DOHH2 (cell line): ENCODE data around the gene SEC22A.

Experiments
- EZH2phosphoT487 ChIP-seq: fragments of 200-600 bp; sonication (generic); IDR thresholded peaks from 2 replicates; pipeline ENCODE4 v1.6.1; 2017; ENCODE audit warnings: borderline replicate concordance, mild to moderate bottlenecking, antibody characterized with exemption, low read length, moderate library complexity, mixed read lengths
- TF ChIP-seq, protein P1 (sequence below): fragments of 200-600 bp; sonication (generic); IDR thresholded peaks from one replicate; pipeline ENCODE4 v1.5.1; 2014; ENCODE audit warnings: antibody characterized with exemption, mild to moderate bottlenecking, low read depth, low read length; ENCODE audit not compliant: poor library complexity, severe bottlenecking

DNA sequence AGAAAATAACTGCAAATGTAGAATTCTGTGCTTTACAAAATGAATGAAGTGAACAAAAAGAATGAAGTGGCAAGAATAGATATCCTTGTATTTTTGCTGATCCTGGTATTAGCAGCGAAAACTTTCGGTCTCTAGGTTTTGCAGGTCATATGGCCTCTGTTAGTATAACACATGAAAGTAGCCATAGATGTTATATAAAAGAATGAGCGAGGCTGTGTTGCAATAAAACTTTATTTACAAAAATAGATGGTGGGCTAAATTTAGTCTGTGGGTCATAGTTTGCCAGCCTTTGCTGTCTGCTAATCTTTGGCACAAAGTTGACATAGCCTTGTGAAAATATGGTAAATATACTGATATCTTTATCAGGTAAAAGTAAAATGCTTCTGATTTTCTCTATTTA, 35.2 kb downstream of the SEC22A start:
- TF ChIP-seq, protein P1, sequence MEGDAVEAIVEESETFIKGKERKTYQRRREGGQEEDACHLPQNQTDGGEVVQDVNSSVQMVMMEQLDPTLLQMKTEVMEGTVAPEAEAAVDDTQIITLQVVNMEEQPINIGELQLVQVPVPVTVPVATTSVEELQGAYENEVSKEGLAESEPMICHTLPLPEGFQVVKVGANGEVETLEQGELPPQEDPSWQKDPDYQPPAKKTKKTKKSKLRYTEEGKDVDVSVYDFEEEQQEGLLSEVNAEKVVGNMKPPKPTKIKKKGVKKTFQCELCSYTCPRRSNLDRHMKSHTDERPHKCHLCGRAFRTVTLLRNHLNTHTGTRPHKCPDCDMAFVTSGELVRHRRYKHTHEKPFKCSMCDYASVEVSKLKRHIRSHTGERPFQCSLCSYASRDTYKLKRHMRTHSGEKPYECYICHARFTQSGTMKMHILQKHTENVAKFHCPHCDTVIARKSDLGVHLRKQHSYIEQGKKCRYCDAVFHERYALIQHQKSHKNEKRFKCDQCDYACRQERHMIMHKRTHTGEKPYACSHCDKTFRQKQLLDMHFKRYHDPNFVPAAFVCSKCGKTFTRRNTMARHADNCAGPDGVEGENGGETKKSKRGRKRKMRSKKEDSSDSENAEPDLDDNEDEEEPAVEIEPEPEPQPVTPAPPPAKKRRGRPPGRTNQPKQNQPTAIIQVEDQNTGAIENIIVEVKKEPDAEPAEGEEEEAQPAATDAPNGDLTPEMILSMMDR, result no peak
- TF ChIP-seq EZH2phosphoT487, result no peak
